ENCODE data around the gene DEPDC1B.
"Not testable (repeated sequence)": the region's sequence is repeated elsewhere in the genome, so short reads cannot be mapped to it uniquely, and the experiment has no call there.

- TF ChIP-seq CTCF, POLR2A (IDR thresholded peaks at IDR 0.05): not testable (repeated sequence)
Measured at GRCh38 chr5:60711892-60712291, 11.9 kb upstream of the DEPDC1B start.
